Right renal cortex interstitium (tissue), 3 donors: ENCODE data around the gene ETV4. TPM values are rescaled to one million over a fixed set of nuclear protein-coding genes. Genes with fewer than 3 reads are reported as not detected.
"Not testable (repeated sequence)": the region's sequence is repeated elsewhere in the genome, so short reads cannot be mapped to it uniquely, and the experiment has no call there.

Experiments
- DNase-seq, 3 donors: peaks; one replicate each; pipeline ENCODE4 v3.0.0-alpha.2; 2013; ENCODE audit warnings: low read depth in 3 of 3, low spot score in 2 of 3
- polyA plus RNA-seq, 3 donors: library from polyadenylated mRNA; unstranded; fragments of 120-200 nt; gene quantifications; one replicate each; pipeline ENCODE4 v1.2.1, GENCODE V29; 2013; ENCODE audit not compliant: insufficient read length in 3 of 3

The ETV4 gene
- polyA plus RNA-seq, 3 donors, result 30.7 to 32.2 (median 31.8) TPM

DNA sequence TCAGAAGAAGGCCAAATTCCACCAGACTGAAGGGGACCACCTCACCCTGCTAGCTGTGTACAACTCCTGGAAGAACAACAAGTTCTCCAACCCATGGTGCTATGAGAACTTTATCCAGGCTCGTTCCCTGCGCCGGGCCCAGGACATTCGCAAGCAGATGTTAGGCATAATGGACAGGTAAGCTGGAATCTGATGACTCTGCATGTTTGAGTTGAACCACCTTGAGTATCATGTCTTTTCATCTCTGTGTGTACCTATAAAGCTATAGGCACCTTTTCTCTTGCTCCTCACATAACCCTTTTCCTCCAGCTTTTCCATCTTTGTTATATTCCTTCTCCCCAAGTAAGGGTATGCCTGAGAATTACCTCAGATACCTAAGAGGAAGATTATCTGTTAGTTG, 24.8 kb downstream of the ETV4 start:
- DNase-seq, result no peak

- no peak for DNase-seq
These were observed 28.3 kb downstream of the ETV4 start for GRCh38 chr17:43517615-43518386.

DNA sequence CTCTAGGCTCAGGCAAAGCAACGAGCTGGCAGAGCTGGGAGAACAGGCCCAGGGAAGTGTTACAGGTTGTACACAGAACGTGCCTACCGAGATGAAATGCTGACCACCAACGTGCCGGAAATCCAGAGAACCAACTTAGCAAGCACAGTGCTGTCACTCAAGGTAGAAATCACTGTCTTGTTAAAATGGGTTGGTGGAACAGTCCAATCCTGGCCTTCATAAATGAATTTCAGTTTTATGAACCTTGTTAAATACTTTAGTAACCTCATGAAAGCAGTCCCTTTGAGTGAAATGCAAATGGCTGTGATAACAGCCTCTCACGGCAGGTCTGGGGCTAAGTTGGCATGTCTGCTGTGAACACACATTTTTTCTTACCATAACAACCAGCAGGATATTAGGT, 29.0 kb downstream of the ETV4 start:
- no peak for DNase-seq

DNA sequence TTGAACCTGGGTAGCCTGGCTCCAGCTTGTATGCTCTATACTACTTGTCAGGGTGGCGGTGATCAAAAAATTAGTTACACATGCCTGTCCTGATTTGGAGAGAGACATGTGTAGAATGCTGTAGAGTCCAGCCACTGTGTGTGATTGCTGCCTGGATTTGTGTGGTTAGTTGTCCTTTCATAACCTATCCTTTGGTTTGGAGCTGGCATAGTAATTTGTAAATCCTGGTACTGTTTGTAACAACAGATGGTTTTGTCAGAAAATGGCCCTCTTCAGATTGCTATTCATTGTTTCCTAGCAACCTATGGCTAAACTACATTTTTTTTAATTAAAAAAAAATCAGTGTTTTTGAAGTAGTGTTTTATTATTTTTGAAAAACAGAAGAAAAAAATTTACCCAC, 30.5 kb downstream of the ETV4 start:
- no peak for DNase-seq

DNA sequence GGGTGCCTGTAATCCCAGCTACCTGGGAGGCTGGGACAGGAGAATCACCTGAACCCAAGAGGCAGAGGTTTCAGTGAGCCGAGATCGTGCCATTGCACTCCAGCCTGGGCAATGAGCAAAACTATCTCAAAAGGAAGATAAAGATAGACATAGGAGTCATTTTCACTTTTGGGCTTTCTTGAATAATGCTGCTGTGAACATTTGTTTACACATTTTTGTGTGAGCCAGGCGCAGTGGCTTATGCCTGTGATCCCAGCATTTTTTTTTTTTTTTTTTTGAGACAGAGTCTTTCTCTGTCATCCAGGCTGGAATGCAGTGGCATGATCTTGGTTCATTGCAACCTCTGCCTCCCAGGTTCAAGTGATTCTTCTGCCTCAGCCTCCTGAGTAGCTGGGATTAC, 34.9 kb downstream of the ETV4 start:
- DNase-seq, result not testable (repeated sequence)

- DNase-seq, result not testable (repeated sequence)
These were observed 36.7 kb downstream of the ETV4 start for GRCh38 chr17:43509440-43509839.

GRCh38 chr17:43490621-43491020, 55.5 kb downstream of the ETV4 start:
- DNase-seq, result no peak

DNA sequence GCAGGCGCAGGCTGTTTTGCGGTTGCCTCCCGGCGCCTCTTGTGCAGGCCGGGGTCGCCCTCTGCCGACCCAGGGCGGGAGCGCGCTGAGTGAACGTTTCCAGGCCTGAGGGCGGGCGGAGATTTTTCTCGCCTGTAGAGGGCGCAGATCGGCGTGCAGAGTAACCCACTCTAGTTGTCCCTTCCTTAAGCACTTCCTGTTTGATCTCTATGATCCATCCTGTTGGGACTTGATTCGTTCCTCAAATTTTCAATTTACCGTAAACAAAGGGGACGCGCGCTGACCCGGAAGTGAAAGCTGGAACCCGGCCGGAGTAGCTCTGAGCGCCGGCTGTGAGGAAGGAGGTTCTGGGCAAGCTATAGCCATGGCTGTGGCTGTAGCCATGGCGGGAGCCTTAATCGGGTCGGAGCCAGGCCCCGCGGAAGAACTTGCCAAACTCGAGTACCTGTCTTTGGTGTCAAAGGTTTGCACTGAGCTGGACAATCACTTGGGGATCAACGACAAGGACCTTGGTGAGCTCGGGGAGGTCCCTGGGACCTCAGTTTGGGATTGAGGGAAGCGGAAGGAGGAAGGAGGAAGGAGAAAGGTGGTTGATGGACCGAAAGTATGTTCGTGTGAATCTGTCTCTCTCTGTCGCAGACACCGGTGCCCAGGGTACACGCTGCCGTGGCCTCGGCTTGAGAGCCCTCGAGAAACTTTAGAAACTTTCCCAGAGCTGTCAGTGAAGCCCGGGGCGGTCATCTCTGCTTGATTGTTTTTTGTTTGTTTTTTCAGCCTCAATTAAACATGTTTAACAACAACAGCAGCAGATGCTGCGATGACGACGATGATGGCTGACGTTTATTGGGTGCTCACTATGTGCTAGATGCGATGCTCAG, 62.2 kb downstream of the ETV4 start, which contains the start of gene DHX8:
Gene DHX8 (plus strand): TSS at position 302 of the 878 bp plus-strand sequence. CDS start 63 bp downstream, at position 365.
- DNase-seq, result peak; percentile 95 to 98 (median 98)

DNA sequence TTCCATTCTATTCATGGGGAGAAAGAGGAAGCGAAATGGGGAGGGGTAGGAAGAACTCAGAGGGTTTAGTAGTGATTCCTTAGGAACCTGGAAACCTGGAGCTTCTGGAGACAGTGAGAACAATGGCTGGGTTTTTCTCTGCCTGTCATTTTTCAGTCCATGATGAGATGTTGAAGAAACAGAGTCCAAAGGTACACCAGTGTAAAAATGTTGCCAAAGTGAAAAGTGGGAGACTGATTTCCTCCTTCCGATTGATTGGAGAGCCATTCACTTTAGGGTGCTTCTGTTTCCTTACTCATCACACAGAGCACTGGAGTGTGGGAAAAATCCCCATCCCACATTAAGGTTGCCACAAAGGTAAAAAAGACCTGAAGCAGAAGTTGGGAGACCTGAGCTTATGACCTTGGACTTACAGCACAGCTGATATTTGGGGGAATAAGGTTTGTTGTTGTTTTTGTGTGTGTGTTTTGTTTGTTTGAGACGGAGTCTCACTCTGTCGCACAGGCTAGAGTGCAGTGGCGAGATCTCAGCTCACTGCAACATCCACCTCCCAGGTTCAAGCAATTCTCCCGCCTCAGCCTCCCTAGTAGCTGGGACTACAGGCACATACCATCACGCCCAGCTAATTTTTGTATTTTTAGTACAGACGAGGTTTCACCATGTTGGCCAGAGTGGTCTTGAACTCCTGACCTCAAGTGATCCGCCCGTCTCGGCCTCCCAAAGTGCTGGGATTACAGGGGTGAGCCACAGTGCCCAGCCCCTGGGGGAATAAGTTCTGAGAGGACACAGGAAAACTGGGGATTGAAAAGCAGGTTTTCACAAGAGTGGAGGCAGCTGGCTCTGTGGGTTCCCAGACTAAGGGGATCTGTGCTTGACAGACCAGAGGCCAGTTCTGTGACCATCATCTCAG, 63.8 kb downstream of the ETV4 start:
- DNase-seq, result no peak

DNA sequence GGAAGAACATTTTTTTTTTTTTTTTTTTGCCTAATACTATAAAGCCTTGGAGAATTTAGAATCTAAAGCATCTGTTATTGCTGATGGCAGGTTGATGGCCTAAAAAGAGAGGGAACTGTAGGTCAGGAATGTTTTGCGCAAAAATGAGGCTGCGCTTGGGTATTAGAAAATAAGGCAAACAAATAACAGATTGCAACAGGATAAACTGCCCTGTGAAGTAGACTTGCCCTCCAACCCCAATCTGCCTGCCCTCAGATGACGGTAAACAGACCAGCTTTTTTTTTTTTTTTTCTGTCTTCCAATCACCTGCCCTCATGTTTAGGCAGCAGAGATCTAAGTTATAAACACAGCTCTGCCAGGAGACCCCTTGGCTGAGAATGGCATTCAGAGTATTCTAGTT, 66.2 kb downstream of the ETV4 start:
- no peak for DNase-seq

Other genes with a start within 250 kb of the ETV4 start
- 1 to 10 TPM; 8.2 to 8.6 (median 8.5) TPM for gene ARL4D, start 147.3 kb downstream of the ETV4 start, polyA plus RNA-seq
- 10 to 100 TPM; 42.3 to 44.7 (median 42.7) TPM for gene DHX8, start 62.4 kb downstream of the ETV4 start, polyA plus RNA-seq
- gene MEOX1, start 115.6 kb upstream of the ETV4 start, polyA plus RNA-seq, result 10 to 100 TPM; 11.1 to 18.4 (median 11.2) TPM
- gene SOST, start 212.5 kb upstream of the ETV4 start, polyA plus RNA-seq, result 10 to 100 TPM; 51.9 to 58.0 (median 57.2) TPM
- 10 to 100 TPM; 58.9 to 65.0 (median 60.8) TPM for gene DUSP3, start 232.6 kb upstream of the ETV4 start, polyA plus RNA-seq
- gene CFAP97D1, start 234.1 kb upstream of the ETV4 start, polyA plus RNA-seq, result under 1 TPM; 0.04 to 0.19 (median 0.07) TPM